Hindlimb muscle (tissue), 1 donor: ENCODE data around the gene ANKRD30BL. TPM values are rescaled to one million over a fixed set of nuclear protein-coding genes. Genes with fewer than 3 reads are reported as not detected.
"Not testable (repeated sequence)": the region's sequence is repeated elsewhere in the genome, so short reads cannot be mapped to it uniquely, and the experiment has no call there.

Experiments
- DNase-seq: peaks from one replicate; pipeline ENCODE4 v3.0.0-alpha.2; 2013
- polyA plus RNA-seq: library from polyadenylated mRNA; unstranded; fragments of 120-200 nt; gene quantifications from one replicate; pipeline ENCODE4 v1.2.1, GENCODE V29; 2013; ENCODE audit not compliant: insufficient read length

Gene ANKRD30BL
- 0.08 TPM for polyA plus RNA-seq

GRCh38 chr2:132161161-132162124 lies at the start of gene ANKRD30BL:
Gene ANKRD30BL (minus strand): TSS chr2:132161952. CDS start chr2:132161705, 247 bp downstream.
- DNase-seq, result not testable (repeated sequence)

GRCh38 chr2:132202866-132203265 lies 41.1 kb upstream of the ANKRD30BL start:
- not testable (repeated sequence) for DNase-seq

GRCh38 chr2:132192854-132193253 lies 31.1 kb upstream of the ANKRD30BL start:
- not testable (repeated sequence) for DNase-seq

GRCh38 chr2:132167100-132167499 lies 5.3 kb upstream of the ANKRD30BL start:
- DNase-seq, result not testable (repeated sequence)

GRCh38 chr2:132162125-132162660 lies 441 bp upstream of the ANKRD30BL start:
- not testable (repeated sequence) for DNase-seq

GRCh38 chr2:132146774-132147173 lies 15.0 kb downstream of the ANKRD30BL start:
- peak; percentile 11 for DNase-seq
